GM12878 (cell line): ENCODE data around the gene TTLL10. TPM values are rescaled to one million over a fixed set of nuclear protein-coding genes. Genes with fewer than 3 reads are reported as not detected.

Source experiments
- ATAC-seq: fragments of 200-7000 bp; cut with Tn5 transposase; 3 replicates; pipeline ENCODE4 v1.9.1; 2020; ENCODE audit warnings: mild to moderate bottlenecking, moderate library complexity
- BruUV-seq: library from RNA; stranded (reverse); fragments of 400-500 nt; replicated peaks from 2 replicates; lab custom pipeline; 2021; lab: Mats Ljungman, UMichigan
- CTCF ChIA-PET: fragments of 300-600 bp; sonication (Branson Sonifier 250); formaldehyde crosslinking; extraction: SDS; loops from one replicate; lab custom pipeline; 2021; ENCODE audit warnings: inconsistent platforms; lab: Yijun Ruan, JAX
- POLR2A ChIA-PET: fragments of 350-600 bp; formaldehyde crosslinking; extraction: SDS; loops from one replicate; lab custom pipeline; 2021; ENCODE audit warnings: inconsistent platforms; lab: Charles Lee
- RAD21 ChIA-PET: fragments of 300-600 bp; sonication (Branson Sonifier 250); formaldehyde crosslinking; loops from one replicate; lab custom pipeline; 2023; ENCODE audit warnings: antibody characterized with exemption; ENCODE audit not compliant: unreplicated experiment; lab: Charles Lee
- SMC1A ChIA-PET: fragments of 300-600 bp; sonication (Branson Sonifier 250); formaldehyde crosslinking; loops from one replicate; lab custom pipeline; 2023; ENCODE audit not compliant: unreplicated experiment, uncharacterized antibody; lab: Charles Lee
- DNase-seq: peaks from one replicate; pipeline ENCODE4 v3.0.0-alpha.2; 2011; ENCODE audit warnings: low read depth, low spot score
- FAIRE-seq: peaks from 3 replicates; lab custom pipeline; 2011; peaks lifted over from hg19 to GRCh38; lab: Jason Lieb, UNC
- H2AFZ ChIP-seq: 2 replicates; pipeline ENCODE4 v1.6.0; 2011; ENCODE audit warnings: low read depth, low read length, control low read depth; ENCODE audit not compliant: control insufficient read depth
- H3K27ac ChIP-seq: 2 replicates; pipeline ENCODE4 v1.5.1; 2011; ENCODE audit warnings: control low read depth; ENCODE audit not compliant: control insufficient read depth, insufficient read depth
- H3K27me3 ChIP-seq, 2 experiments: replicated peaks in 1 of 2; 2 replicates each; pipeline versions ENCODE4 v1.6.0 to v1.6.1; 2011; ENCODE audit warnings: low read length in 1 of 2; ENCODE audit not compliant: control insufficient read depth in 2 of 2, insufficient read depth in 2 of 2
- H3K36me3 ChIP-seq, 2 experiments: 2 replicates each; pipeline ENCODE4 v1.5.1; 2011; ENCODE audit warnings: low read length in 1 of 2; ENCODE audit not compliant: control insufficient read depth in 2 of 2, insufficient read depth in 2 of 2
- H3K4me1 ChIP-seq: 2 replicates; pipeline ENCODE4 v1.6.1; 2011; ENCODE audit warnings: mild to moderate bottlenecking, low read length, moderate library complexity, mixed read lengths; ENCODE audit not compliant: control insufficient read depth, insufficient read depth
- H3K4me2 ChIP-seq: 2 replicates; pipeline ENCODE4 v1.6.0; 2011; ENCODE audit warnings: control low read depth; ENCODE audit not compliant: control insufficient read depth, insufficient read depth
- H3K4me3 ChIP-seq: fragments of 200-600 bp; sonication (generic); 2 replicates; pipeline ENCODE4 v1.5.1; 2016
- H3K79me2 ChIP-seq: 2 replicates; pipeline ENCODE4 v1.6.0; 2011; ENCODE audit warnings: low read length; ENCODE audit not compliant: control insufficient read depth, insufficient read depth
- H3K9ac ChIP-seq: 2 replicates; pipeline ENCODE4 v1.8.0; 2011; ENCODE audit warnings: low read length, control low read depth, mixed read lengths; ENCODE audit not compliant: control insufficient read depth, insufficient read depth
- H3K9me3 ChIP-seq: replicated peaks from 3 replicates; pipeline ENCODE4 v1.5.1; 2011; ENCODE audit warnings: mild to moderate bottlenecking, low read length; ENCODE audit not compliant: control insufficient read depth, insufficient read depth
- H4K20me1 ChIP-seq: 2 replicates; pipeline ENCODE4 v1.6.0; 2011; ENCODE audit not compliant: control insufficient read depth, insufficient read depth
- EP300 ChIP-seq, 2 experiments: fragments of 150-350 bp in 1 of 2; IDR thresholded peaks; 2 replicates each; pipeline ENCODE4 v1.6.1; 2011 to 2012; ENCODE audit warnings: low read depth in 2 of 2, low read length in 2 of 2, borderline replicate concordance in 1 of 2, improper control_type of control experiment in 1 of 2, inconsistent platforms in 1 of 2; ENCODE audit not compliant: control insufficient read depth in 1 of 2
- PAX5 ChIP-seq: IDR thresholded peaks from 2 replicates; pipeline ENCODE4 v1.6.1; 2011; ENCODE audit warnings: low read depth, low read length, borderline replicate concordance
- PML ChIP-seq: IDR thresholded peaks from 2 replicates; pipeline ENCODE4 v1.6.1; 2012; ENCODE audit warnings: low read length, inconsistent platforms
- POLR2A ChIP-seq: IDR thresholded peaks from 2 replicates; pipeline ENCODE4 v1.6.1; 2011; ENCODE audit warnings: low read depth, mild to moderate bottlenecking, low read length
- TCF3 ChIP-seq: IDR thresholded peaks from 2 replicates; pipeline ENCODE4 v1.6.1; 2012; ENCODE audit warnings: low read depth, mild to moderate bottlenecking, low read length, borderline replicate concordance; ENCODE audit not compliant: insufficient read depth
- ZNF274 ChIP-seq: IDR thresholded peaks from one replicate; pipeline ENCODE4 v1.8.0; 2011; ENCODE audit not compliant: insufficient read length, insufficient read depth
- WGBS: methylation state at CpG from one replicate; pipeline ENCODE4 v1.1.6; 2016; ENCODE audit warnings: low lambda C conversion rate; ENCODE audit not compliant: insufficient replicate concordance, insufficient coverage; ENCODE audit errors: missing lambda C conversion rate; 5-methylcytosine and 5-hydroxymethylcytosine counted together
- in situ Hi-C: fragments of 300-500 bp; cut with MboI; formaldehyde crosslinking; loops from 9 replicates; pipeline ENCODE4 v1.14.3; 2018; ENCODE audit warnings: mixed read lengths
- intact Hi-C: fragments of 100-400 bp; cut with micrococcal nuclease; formaldehyde crosslinking; loops from one replicate; pipeline ENCODE4 v1.14.2; 2022; ENCODE audit not compliant: unreplicated experiment
- polyA plus RNA-seq, 11 experiments: library from polyadenylated mRNA; depleted of rRNA in 4 of 11; unstranded in 6 of 11; stranded (reverse) in 5 of 11; fragments of >200 nt; fragmentation: Nextera tagmentation in 4 of 11; fragmentation: Illumina TruSeq in 1 of 11; extraction: Ambion mirVana in 4 of 11; extraction: Trizol in 1 of 11; gene quantifications; 1 replicate in 1 of 11; 2 replicates in 10 of 11; pipeline versions ENCODE4 v1.2.1 to v1.2.3, GENCODE V29; 2011 to 2016; ENCODE audit warnings: inconsistent platforms in 2 of 11, missing spikeins in 2 of 11, low read depth in 1 of 11
- total RNA-seq, 4 experiments: library from RNA; depleted of rRNA in 3 of 4; stranded (reverse); fragments of >200 nt in 3 of 4; fragmentation: Illumina TruSeq in 1 of 4; extraction: Trizol in 1 of 4; gene quantifications; 2 replicates each; pipeline versions ENCODE4 v1.2.1 to v1.2.3, GENCODE V29; 2013 to 2021
- TF ChIP-seq, protein P1 (sequence below): IDR thresholded peaks from 2 replicates; pipeline ENCODE4 v1.6.1; 2011; ENCODE audit warnings: borderline replicate concordance, low read depth, mild to moderate bottlenecking, moderate library complexity, low read length; ENCODE audit not compliant: insufficient read depth, poor library complexity, severe bottlenecking
- TF ChIP-seq, protein P2 (sequence below): fragments of 450-650 bp; IDR thresholded peaks from 2 replicates; pipeline ENCODE4 v1.6.1; 2016; ENCODE audit warnings: mild to moderate bottlenecking, moderate library complexity, borderline replicate concordance
- TF ChIP-seq, protein P3 (sequence below): IDR thresholded peaks from 2 replicates; pipeline ENCODE4 v1.6.1; 2012; ENCODE audit warnings: low read depth, low read length, improper control_type of control experiment
- TF ChIP-seq, protein P4 (sequence below): fragments of 450-650 bp; IDR thresholded peaks from 2 replicates; pipeline ENCODE4 v1.6.1; 2017; ENCODE audit warnings: antibody characterized with exemption, mild to moderate bottlenecking, moderate library complexity
- TF ChIP-seq, protein P5 (sequence below): fragments of 450-650 bp; IDR thresholded peaks from 2 replicates; pipeline ENCODE4 v1.6.1; 2018; ENCODE audit warnings: mild to moderate bottlenecking, low read depth, moderate library complexity; ENCODE audit not compliant: partially characterized antibody

Gene TTLL10
- total and polyA plus RNA-seq, 10 of the 15 experiments (the other 5 are each of a cell fraction or from before 2014, with no cell fraction given), result not detected

DNA sequence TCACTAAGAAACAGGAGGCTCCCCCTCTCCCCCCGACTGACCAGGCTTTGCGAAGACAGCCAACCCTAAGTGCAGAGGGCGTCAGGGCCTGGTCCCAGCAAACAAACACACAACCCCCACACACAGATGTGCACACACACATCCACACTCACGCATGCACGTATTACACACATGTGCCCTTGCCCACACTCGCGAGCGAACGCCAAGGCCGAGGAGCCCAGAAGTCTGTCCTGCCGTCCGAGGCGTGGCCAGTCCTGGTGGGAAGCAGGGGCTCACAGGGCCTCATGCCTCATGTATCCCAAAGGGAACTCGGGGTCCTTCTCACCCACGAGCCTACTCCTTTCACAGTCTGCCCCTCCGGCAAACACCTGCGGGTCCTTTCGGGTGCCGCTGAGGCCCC, 56.1 kb downstream of the TTLL10 start:
- TF ChIP-seq EP300 (IDR thresholded peaks at IDR 0.05; ENCODE audit: borderline replicate concordance in 1 of 2, control insufficient read depth in 1 of 2, low read depth in 2 of 2, low read length in 2 of 2) (no peak), PAX5 (no peak), TCF3 (peak; percentile 62; the same call in 1 of the 2 replicates), ZNF274 (no peak), PML (no peak), POLR2A (peak; percentile 28; the same call in 1 of the 2 replicates)
- TF ChIP-seq, protein P1, sequence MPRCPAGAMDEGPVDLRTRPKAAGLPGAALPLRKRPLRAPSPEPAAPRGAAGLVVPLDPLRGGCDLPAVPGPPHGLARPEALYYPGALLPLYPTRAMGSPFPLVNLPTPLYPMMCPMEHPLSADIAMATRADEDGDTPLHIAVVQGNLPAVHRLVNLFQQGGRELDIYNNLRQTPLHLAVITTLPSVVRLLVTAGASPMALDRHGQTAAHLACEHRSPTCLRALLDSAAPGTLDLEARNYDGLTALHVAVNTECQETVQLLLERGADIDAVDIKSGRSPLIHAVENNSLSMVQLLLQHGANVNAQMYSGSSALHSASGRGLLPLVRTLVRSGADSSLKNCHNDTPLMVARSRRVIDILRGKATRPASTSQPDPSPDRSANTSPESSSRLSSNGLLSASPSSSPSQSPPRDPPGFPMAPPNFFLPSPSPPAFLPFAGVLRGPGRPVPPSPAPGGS, result peak; percentile 97
- TF ChIP-seq, protein P2, sequence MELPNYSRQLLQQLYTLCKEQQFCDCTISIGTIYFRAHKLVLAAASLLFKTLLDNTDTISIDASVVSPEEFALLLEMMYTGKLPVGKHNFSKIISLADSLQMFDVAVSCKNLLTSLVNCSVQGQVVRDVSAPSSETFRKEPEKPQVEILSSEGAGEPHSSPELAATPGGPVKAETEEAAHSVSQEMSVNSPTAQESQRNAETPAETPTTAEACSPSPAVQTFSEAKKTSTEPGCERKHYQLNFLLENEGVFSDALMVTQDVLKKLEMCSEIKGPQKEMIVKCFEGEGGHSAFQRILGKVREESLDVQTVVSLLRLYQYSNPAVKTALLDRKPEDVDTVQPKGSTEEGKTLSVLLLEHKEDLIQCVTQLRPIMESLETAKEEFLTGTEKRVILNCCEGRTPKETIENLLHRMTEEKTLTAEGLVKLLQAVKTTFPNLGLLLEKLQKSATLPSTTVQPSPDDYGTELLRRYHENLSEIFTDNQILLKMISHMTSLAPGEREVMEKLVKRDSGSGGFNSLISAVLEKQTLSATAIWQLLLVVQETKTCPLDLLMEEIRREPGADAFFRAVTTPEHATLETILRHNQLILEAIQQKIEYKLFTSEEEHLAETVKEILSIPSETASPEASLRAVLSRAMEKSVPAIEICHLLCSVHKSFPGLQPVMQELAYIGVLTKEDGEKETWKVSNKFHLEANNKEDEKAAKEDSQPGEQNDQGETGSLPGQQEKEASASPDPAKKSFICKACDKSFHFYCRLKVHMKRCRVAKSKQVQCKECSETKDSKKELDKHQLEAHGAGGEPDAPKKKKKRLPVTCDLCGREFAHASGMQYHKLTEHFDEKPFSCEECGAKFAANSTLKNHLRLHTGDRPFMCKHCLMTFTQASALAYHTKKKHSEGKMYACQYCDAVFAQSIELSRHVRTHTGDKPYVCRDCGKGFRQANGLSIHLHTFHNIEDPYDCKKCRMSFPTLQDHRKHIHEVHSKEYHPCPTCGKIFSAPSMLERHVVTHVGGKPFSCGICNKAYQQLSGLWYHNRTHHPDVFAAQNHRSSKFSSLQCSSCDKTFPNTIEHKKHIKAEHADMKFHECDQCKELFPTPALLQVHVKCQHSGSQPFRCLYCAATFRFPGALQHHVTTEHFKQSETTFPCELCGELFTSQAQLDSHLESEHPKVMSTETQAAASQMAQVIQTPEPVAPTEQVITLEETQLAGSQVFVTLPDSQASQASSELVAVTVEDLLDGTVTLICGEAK, result no peak
- TF ChIP-seq, protein P3, sequence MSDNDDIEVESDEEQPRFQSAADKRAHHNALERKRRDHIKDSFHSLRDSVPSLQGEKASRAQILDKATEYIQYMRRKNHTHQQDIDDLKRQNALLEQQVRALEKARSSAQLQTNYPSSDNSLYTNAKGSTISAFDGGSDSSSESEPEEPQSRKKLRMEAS, result no peak
- TF ChIP-seq, protein P4, sequence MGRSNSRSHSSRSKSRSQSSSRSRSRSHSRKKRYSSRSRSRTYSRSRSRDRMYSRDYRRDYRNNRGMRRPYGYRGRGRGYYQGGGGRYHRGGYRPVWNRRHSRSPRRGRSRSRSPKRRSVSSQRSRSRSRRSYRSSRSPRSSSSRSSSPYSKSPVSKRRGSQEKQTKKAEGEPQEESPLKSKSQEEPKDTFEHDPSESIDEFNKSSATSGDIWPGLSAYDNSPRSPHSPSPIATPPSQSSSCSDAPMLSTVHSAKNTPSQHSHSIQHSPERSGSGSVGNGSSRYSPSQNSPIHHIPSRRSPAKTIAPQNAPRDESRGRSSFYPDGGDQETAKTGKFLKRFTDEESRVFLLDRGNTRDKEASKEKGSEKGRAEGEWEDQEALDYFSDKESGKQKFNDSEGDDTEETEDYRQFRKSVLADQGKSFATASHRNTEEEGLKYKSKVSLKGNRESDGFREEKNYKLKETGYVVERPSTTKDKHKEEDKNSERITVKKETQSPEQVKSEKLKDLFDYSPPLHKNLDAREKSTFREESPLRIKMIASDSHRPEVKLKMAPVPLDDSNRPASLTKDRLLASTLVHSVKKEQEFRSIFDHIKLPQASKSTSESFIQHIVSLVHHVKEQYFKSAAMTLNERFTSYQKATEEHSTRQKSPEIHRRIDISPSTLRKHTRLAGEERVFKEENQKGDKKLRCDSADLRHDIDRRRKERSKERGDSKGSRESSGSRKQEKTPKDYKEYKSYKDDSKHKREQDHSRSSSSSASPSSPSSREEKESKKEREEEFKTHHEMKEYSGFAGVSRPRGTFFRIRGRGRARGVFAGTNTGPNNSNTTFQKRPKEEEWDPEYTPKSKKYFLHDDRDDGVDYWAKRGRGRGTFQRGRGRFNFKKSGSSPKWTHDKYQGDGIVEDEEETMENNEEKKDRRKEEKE, result no peak
- TF ChIP-seq, protein P5, sequence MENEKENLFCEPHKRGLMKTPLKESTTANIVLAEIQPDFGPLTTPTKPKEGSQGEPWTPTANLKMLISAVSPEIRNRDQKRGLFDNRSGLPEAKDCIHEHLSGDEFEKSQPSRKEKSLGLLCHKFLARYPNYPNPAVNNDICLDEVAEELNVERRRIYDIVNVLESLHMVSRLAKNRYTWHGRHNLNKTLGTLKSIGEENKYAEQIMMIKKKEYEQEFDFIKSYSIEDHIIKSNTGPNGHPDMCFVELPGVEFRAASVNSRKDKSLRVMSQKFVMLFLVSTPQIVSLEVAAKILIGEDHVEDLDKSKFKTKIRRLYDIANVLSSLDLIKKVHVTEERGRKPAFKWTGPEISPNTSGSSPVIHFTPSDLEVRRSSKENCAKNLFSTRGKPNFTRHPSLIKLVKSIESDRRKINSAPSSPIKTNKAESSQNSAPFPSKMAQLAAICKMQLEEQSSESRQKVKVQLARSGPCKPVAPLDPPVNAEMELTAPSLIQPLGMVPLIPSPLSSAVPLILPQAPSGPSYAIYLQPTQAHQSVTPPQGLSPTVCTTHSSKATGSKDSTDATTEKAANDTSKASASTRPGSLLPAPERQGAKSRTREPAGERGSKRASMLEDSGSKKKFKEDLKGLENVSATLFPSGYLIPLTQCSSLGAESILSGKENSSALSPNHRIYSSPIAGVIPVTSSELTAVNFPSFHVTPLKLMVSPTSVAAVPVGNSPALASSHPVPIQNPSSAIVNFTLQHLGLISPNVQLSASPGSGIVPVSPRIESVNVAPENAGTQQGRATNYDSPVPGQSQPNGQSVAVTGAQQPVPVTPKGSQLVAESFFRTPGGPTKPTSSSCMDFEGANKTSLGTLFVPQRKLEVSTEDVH, result no peak
- peak overlapping the region; percentile 91 for H3K4me3 ChIP-seq
- POLR2A ChIA-PET, result interaction anchor here (1.0 kb wide), 1 partner anchor 14 kb away, joined by 3 read pairs; no protein-coding TSS in a partner anchor
- H3K4me2 ChIP-seq, result peak overlapping the region; percentile 75
- intact Hi-C loops (loop anchor here (5.0 kb wide), 1 partner anchor 107 kb away; no protein-coding TSS in a partner anchor), in situ Hi-C loops (no loop called here)
- FAIRE-seq (no peak), DNase-seq (no peak), ATAC-seq (no peak)
- peaks cover 50% of the 10 kb centered on the region for H3K79me2 ChIP-seq
- no peak overlapping the region for H2AFZ ChIP-seq
- peaks cover 4% of the 10 kb centered on the region for H3K4me1 ChIP-seq
- no TSS peak for BruUV-seq
- peak overlapping the region; percentile 97; the same call in 1 of the 2 replicates for H3K9ac ChIP-seq
- H3K27ac ChIP-seq, result no peak overlapping the region
- WGBS, result 95% methylated on average over 19 of the region's 19 CpGs
- H3K9me3 ChIP-seq, result no peaks in the 10 kb centered on the region; the same call in 2 of the 3 replicates
- CTCF ChIA-PET, result interaction anchor here (1.0 to 1.8 kb wide), 2 partner anchors 17 to 21 kb away, joined by 3 to 8 read pairs; no protein-coding TSS in a partner anchor
- RAD21 ChIA-PET, result interaction anchor here (1.5 kb wide), 1 partner anchor 58 kb away, joined by 6 read pairs; no protein-coding TSS in a partner anchor
- SMC1A ChIA-PET, result no interaction called here
- no peaks in the 10 kb centered on the region for H3K27me3 ChIP-seq
- H4K20me1 ChIP-seq, result no peaks in the 10 kb centered on the region
- H3K36me3 ChIP-seq, result peaks cover 4 to 28% of the 10 kb centered on the region in 2 experiments; a peak in 3 of 4 replicates
